Fibroblast of peridontal ligament (primary cell): ENCODE data around the gene ARID4B.
"Not testable (repeated sequence)": the region's sequence is repeated elsewhere in the genome, so short reads cannot be mapped to it uniquely, and the experiment has no call there.

Experiments used
- DNase-seq: peaks from one replicate; pipeline ENCODE4 v3.0.0-alpha.2; 2010; ENCODE audit errors: extremely low read depth

Gene ARID4B, protein sequence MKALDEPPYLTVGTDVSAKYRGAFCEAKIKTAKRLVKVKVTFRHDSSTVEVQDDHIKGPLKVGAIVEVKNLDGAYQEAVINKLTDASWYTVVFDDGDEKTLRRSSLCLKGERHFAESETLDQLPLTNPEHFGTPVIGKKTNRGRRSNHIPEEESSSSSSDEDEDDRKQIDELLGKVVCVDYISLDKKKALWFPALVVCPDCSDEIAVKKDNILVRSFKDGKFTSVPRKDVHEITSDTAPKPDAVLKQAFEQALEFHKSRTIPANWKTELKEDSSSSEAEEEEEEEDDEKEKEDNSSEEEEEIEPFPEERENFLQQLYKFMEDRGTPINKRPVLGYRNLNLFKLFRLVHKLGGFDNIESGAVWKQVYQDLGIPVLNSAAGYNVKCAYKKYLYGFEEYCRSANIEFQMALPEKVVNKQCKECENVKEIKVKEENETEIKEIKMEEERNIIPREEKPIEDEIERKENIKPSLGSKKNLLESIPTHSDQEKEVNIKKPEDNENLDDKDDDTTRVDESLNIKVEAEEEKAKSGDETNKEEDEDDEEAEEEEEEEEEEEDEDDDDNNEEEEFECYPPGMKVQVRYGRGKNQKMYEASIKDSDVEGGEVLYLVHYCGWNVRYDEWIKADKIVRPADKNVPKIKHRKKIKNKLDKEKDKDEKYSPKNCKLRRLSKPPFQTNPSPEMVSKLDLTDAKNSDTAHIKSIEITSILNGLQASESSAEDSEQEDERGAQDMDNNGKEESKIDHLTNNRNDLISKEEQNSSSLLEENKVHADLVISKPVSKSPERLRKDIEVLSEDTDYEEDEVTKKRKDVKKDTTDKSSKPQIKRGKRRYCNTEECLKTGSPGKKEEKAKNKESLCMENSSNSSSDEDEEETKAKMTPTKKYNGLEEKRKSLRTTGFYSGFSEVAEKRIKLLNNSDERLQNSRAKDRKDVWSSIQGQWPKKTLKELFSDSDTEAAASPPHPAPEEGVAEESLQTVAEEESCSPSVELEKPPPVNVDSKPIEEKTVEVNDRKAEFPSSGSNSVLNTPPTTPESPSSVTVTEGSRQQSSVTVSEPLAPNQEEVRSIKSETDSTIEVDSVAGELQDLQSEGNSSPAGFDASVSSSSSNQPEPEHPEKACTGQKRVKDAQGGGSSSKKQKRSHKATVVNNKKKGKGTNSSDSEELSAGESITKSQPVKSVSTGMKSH (N-terminal part only)

DNA sequence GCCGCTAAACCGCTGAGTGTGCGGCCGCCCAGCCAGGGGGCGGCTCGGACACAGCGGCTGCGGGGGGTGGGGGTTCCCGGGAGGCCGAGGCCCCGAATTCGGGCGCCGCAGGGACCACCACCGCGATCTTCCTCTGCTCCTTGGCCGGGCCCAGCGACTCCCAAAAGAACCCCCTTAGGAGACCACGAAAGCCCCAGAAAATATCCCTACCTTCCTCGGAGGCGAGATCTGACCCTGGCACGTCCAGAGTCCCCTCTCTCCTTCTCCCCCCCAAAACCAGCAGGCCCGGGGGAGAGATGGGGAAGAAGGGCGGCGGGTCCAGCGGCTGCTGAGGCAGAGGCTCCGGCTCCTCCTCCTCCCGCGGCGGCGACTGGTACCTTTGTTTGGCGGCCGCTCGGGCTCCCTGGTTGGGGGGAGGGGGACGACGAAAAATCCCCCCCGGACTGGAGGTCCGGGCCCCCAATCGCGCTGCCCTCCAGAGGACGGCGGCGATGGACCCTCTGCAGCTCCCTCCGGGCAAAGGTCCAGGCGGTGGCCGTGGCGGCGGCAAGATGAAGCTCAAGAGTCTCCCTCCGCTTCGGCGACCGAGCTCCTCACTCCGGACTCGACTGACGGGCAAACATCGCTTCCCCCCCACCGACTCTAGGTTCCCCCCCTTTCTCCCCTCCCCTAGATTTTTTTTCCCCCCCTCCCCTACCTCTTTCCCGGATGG, at the start of gene ARID4B:
TSS of gene ARID4B (minus strand) at position 621 of the 712 bp plus-strand sequence. CDS start 1,260 bp downstream, outside the sequence.
- DNase-seq: no peak

DNA sequence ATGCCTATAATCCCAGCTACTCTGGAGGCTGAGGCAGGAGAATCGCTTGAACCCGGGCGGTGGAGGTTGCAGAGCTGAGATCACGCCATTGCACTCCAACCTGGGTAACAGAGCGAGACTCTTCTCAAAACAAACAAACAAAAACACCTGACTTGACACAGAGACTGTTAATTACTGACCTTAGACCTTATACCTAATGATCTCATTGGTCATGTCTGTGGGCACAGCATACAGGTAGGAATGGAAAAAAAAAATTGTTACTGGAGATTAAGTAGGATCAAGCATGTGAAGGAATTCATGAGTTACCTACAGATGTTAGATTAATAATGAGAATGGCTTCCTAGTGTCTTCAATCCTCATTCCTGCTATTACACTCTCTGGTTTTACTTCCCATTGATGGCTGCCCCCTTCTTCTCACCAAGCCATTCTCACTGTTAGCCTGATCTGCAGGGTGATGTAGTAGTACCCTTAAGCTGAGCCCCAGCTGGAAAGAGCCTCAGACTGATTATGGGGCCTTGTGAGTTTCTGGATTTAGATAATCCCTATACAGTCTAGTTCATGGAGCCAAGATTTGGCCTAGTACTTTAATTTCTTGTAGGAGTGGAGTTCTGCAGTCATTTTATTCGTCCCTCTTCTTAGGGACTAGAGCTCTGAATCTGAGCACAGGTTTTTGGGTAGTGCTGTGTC, 48.1 kb upstream of the ARID4B start:
- no peak for DNase-seq

DNA sequence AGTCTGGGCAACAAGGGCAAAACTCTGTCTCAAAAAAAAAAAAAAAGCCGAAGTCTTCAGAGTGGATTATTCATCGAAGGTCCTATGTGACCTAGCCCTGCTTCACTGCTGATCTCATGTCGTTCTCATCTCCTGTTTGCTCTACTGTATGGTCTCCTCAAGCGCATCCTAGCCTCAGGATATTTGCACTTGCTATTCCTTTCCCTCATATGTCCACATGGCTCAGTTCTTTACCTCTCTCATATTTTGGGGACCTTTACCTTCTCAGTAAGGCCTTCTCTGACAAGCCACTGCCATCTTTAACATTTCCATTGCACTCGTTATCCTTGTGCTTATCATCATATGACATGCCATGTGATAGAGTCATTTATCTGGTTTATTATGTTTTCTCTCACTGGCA, 41.8 kb upstream of the ARID4B start:
- no peak for DNase-seq

DNA sequence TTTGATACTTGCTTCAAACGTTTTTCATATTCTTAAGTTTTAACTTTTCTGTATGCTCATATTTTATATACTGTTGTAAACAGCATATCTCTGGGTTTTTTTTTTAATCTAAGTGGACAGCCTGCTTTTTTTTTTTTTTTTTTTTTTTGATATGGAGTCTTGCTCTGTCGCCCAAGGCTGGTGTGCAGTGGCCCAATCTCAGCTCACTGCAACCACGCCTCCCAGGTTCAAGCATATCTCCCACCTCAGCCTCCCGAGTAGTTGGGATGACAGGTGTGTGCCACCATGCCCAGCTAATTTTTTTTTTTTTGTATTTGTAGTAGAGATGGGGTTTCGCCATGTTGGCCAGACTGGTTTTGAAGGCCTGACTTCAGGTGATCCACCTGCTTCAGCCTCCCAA, 40.4 kb upstream of the ARID4B start:
- DNase-seq: no peak

DNA sequence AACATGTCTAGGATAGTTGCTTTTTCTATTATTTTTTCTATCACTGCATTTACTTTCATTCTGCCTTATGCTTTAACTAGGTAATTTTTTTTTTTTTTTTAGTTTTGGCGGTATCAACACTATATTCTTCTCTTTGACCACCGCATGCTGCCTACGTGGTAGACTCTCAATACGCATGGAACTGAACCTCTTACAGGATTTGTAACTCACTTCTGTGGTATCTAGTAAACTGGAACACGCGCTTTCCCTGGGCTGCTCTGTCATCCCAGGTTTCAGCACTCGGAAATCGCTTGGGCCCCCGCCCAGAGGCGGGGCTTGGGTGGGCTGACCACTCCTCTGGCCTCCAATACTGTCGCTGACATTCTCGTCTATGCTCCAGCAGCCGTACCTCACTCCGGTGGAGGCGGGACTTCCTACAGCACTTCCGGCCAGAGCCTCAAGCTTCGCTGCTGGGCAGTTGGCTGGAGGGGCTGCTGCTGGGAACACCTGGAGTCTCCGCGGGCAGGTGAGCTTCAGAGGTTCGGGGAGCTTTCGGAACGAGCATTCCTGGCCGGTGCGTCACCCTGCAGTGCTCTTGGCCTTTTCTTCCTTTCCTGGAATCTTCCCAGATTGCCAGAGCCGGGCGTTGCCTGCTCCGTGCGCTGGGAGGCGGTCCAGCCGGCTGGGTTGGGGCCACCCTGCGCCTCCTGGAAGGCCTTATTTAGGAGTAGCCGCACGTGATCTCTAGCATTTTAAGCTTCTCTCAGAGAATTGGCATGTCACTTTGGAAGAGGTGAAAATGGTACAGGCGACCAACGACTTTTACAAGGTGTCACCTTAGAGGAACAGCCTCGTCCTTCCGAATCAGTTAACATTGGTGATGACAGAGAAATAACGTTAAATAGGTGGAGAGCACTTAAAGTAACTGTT, 39.3 kb upstream of the ARID4B start, which contains the start of gene TBCE:
TSS of gene TBCE (plus strand) at position 428 of the 909 bp plus-strand sequence. CDS start 12,623 bp downstream, outside the sequence.
- peak; percentile 96 for DNase-seq

DNA sequence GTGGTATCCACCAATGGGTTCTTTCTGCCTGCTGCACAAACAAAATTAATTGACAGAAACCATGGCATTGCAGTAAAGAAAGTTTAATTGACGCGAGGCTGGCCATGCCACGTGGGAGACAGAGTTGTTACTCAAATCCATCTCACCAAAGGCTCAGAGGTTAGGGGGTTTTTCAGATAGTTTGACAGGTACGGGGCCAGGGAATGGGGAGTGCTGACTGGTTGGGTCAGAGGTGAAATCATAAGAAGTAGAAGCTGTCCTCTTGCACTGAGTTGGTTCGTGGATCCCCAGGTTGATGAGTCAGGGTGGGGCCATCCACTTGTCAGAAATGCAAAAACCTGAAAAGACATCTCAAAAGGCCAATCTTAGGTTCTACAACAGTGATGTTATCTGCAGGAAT, 38.3 kb upstream of the ARID4B start:
- no peak for DNase-seq

DNA sequence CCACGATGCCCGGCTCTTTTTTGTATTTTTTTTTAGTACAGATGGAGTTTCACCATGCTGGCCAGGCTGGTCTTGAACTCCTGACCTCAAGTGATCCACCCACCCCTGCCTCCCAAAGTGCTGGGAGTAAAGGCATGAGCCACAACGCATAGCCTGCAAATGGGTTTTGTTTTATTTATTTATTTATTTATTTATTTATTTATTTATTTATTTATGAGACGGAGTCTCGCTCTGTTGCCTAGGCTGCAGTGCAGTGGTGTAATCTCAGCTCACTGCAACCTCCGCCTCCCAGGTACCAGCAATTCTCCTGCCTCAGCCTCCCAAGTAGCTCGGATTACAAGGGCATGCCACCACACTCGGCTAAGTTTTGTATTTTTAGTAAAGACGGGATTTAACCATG, 36.2 kb upstream of the ARID4B start:
- not testable (repeated sequence) for DNase-seq

DNA sequence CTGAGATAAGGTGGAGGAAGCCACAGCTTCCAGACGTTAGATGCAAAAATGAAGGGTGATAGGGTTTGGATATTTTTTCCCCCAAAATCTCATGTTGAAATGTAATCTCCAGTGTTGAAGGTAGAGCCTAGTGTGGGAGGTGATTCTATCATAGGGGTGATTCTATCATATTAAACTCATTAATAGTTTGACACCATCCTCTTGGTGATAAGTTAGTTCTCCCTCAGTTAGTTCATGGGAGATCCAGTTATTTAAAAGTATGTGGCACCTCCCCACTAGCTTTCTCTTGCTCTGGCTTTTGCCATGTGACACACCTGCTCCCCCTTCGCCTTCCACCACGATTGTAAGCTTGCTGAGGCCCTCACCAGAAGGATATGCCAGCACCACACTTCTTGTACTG, 30.9 kb upstream of the ARID4B start:
- DNase-seq: no peak

DNA sequence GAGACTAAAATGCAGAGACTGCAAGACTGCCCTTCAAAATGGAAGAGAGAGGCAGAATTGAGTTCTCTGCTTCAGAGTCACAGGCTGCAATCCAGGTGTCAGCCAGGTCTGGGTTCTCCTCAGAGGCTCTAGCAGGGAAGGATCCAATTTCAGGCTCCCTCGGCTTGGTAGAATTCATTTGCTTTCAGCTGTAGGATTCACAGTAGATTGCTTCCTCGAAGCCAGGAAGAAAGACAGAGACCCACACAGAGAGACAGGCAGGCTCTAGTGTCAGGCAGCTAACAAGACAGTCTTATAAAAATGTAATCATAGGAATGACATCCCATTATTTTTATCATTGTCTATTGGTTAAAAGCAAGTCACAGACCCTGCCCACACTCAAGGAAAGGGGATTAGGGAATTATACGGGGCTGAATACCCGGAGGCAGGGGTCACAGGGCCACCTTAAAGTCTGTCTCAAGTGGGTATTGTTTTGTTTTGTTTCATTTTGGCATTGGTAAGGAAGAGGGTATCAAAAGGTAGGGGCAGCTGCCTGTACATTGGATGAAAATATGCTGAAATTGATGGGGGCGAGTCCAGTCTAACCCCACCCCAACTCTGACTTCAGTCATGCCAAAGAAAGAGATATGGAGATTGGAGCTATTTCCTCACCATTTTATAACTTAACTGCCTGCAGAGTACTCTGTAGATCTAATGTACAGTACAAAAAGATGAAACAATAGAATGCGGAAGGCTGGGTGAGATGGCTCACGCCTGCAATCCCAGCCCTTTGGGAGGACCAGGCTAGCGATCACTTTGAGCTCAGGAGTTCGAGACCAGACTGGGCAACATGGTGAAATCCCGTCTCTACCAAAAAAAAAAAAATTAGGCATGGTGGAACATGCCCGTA, 29.8 kb upstream of the ARID4B start:
- DNase-seq: no peak

DNA sequence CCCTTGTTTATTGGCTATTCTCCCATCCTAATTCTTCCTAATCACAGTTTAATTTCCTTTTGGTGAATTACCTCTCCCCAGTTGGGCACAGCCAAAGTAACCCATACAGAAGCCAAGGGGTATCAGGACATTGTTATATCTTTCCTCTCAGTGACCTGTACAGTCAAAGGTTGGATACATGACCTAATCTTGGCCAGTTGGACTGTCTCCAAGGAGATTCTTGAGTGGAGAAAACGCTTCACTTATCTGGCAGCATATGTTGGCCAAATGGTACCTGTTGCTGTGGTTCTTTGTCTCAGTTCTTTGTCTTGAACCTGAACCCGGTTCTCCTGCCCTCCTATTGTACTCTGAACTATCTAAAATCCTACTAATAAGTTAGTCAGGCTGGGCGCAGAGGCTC, 23.9 kb upstream of the ARID4B start:
- no peak for DNase-seq

DNA sequence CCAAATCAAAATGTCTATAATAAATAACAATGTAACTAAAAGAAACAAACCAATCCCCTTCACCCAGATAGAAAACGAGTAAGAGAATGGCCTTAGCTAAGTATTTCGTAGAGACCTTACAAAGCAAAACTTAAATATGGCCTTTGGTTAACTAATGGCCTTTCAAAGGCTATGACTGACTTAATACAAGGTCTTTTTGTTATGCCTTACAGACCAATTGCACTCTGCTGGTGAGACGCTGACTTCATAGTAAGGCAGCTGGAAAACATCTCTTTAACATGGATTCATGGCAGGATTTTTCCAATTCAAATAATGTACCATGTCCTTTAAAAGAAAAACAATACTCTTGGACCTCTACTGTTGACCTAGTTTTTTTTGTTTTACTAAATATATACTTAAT, 23.5 kb upstream of the ARID4B start:
- no peak for DNase-seq

DNA sequence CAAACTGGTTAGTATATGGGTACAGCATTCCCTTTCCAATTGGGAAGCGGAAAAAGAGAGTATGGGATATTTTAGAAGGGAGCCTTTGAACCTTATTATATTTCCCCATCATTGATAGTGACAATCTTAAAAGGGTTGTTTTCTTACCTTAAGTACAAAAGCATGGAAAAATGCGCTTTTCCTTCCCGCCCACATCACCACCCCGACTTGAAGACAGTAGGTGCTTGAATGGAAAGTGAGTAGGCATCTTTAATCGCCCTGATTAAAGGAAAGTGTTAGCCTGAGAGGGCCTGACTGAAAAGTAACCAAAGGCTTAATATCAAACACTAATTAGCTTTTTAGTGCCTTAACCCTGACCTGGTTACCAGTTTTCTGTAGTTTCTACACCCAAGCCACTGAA, 15.7 kb upstream of the ARID4B start:
- DNase-seq: no peak

DNA sequence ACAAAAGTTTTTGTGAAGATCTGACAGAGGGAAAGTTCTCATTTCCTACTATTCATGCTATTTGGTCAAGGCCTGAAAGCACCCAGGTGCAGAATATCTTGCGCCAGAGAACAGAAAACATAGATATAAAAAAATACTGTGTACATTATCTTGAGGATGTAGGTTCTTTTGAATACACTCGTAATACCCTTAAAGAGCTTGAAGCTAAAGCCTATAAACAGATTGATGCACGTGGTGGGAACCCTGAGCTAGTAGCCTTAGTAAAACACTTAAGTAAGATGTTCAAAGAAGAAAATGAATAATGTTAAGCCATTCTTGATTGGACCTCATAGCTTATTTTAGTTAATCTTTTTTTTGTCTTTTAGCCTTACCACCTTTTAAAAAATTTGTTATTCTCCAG, 14.5 kb upstream of the ARID4B start:
- DNase-seq: no peak

DNA sequence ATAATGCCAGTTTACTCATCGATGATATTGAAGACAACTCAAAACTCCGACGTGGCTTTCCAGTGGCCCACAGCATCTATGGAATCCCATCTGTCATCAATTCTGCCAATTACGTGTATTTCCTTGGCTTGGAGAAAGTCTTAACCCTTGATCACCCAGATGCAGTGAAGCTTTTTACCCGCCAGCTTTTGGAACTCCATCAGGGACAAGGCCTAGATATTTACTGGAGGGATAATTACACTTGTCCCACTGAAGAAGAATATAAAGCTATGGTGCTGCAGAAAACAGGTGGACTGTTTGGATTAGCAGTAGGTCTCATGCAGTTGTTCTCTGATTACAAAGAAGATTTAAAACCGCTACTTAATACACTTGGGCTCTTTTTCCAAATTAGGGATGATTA, 14.1 kb upstream of the ARID4B start:
- DNase-seq: peak; percentile 31

DNA sequence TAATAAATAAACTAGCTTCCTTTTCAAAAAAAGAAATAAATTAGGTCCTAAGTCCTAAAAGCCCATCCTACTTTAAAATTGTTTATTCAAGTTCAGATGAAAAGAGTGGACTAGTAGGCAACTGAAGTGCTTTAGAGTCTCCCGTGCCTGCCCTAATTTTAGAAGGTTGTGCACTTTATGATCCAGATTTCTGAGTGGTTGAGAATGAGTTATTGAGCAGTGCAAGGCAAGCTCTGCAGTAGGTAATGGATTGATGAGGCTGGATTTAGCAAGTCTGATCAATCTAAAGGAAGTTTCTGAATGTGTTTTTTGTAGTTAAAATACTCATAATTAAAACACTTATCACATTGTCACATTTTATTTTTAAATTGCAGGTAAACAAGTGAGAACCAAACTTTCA, 13.4 kb upstream of the ARID4B start:
- no peak for DNase-seq

DNA sequence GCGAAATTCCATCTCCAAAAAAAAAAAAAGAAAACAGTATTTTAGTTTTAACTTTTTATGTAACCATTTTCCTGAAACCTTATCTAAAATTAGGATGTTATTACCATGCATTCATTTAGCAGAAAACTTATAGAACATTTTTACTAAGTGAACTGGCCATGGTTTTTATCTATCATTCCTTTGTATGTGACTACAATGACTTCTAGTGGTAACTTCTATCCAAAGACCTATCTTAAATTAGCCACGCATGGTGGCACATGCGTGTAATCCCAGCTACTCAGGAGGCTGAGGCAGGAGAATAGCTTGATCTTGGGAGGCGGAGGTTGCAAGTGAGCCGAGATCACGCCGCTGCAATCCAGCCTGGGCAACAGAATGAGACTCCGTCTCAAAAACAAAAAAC, 11.8 kb upstream of the ARID4B start:
- no peak for DNase-seq

DNA sequence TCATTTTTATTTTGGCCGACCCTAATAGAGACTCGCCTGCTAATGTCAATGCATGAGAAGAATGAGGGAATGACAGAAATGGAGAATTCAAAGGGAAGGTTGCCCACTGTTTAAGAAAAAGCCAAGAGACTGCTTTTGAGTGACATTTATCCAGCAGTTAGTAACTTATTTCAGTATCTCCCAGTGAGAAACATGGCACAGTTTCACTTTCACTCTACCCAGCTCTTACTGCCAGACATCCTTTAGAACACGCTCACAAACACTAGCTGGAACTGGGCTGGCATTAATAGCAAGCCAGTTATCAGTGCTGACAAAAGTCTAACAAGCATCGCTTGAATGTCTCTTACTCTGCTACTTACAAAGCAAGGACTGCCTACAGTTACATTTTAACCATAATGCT, 8.9 kb upstream of the ARID4B start:
- DNase-seq: peak; percentile 56

DNA sequence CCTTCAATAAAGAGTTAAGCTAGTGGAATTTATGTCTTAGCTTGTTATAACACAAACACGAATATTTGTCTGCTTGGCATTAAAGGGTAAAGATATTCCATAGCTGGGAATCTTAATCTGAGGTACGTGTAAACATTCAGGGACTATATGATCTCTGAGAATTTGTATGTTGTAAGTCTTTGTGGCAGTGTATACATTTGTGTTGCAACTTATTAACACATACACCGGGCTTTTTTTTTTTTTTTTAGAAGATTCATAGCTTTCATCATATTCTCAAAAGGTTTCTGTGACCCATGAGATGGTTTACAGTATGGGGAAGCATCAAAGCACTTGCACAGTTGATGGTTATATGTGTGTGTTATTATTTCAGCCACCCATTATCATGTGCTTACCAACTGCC, 3.4 kb upstream of the ARID4B start:
- DNase-seq: no peak

DNA sequence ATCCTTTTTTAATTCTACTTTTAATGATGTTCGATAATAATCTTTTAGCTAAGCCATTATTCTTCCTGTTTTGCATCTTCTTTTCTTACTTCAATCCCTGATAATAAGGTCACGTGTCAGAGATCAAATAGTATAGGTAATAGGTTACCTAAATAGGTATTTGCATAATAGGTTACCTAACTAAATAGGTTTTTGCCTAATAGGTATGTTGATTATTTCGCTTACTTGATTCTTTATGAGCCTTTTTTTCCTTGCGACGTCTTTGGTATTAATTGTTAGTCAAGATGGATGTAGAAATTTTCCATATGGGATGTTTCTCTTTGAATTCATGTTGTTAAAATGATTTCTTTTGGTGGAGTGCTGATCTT, 2.9 kb upstream of the ARID4B start:
- DNase-seq: no peak
